WTC11 (cell line): ENCODE data around the gene MDK. TPM values are rescaled to one million over a fixed set of nuclear protein-coding genes. Genes with fewer than 3 reads are reported as not detected.
A peak's percentile ranks its signal among the peaks of the same experiment; 100 is the strongest.

Source experiments
- ATAC-seq: fragments of 200-7000 bp; cut with Tn5 transposase; 2 replicates; pipeline ENCODE4 v1.10.0; 2021; ENCODE audit warnings: mild to moderate bottlenecking, moderate library complexity
- CTCF ChIA-PET: fragments of 300-600 bp; sonication (Branson Sonifier 250); formaldehyde crosslinking; loops from one replicate; lab custom pipeline; 2021; ENCODE audit warnings: antibody characterized with exemption; lab: Charles Lee
- POLR2A ChIA-PET: fragments of 350-600 bp; sonication (Branson Sonifier 250); formaldehyde crosslinking; loops from one replicate; lab custom pipeline; 2021; ENCODE audit warnings: antibody characterized with exemption; lab: Charles Lee
- DNase-seq: peaks from one replicate; pipeline ENCODE4 v3.0.0; 2021; ENCODE audit warnings: low spot score
- H3K27ac Mint-ChIP-seq: 2 replicates; pipeline ENCODE4 v1.8.0; 2021; ENCODE audit warnings: mixed read lengths
- H3K27me3 Mint-ChIP-seq: 2 replicates; pipeline ENCODE4 v1.8.0; 2021; ENCODE audit warnings: low read depth, mild to moderate bottlenecking, moderate library complexity, mixed read lengths
- H3K36me3 Mint-ChIP-seq: 2 replicates; pipeline ENCODE4 v1.8.0; 2021; ENCODE audit warnings: mixed read lengths
- H3K4me1 Mint-ChIP-seq: 2 replicates; pipeline ENCODE4 v1.8.0; 2022; ENCODE audit warnings: mixed read lengths
- H3K4me3 Mint-ChIP-seq: 2 replicates; pipeline ENCODE4 v1.8.0; 2021; ENCODE audit warnings: mild to moderate bottlenecking, moderate library complexity, mixed read lengths
- H3K9me3 Mint-ChIP-seq: 2 replicates; pipeline ENCODE4 v1.8.0; 2021; ENCODE audit warnings: mixed read lengths
- ATF3 ChIP-seq: sonication (generic); formaldehyde crosslinking; conservative IDR thresholded peaks from 2 replicates; pipeline ENCODE4 v1.8.1; 2022; ENCODE audit warnings: mild to moderate bottlenecking, missing genetic modification reagents
- CREM ChIP-seq: sonication (generic); formaldehyde crosslinking; IDR thresholded peaks from 2 replicates; pipeline ENCODE4 v1.8.1; 2022; ENCODE audit warnings: mild to moderate bottlenecking, missing genetic modification reagents, moderate library complexity
- CTCF ChIP-seq: fragments of 200-600 bp; IDR thresholded peaks from 2 replicates; pipeline ENCODE4 v1.8.0; 2022; ENCODE audit warnings: antibody characterized with exemption
- E2F4 ChIP-seq: sonication (generic); formaldehyde crosslinking; IDR thresholded peaks from 2 replicates; pipeline ENCODE4 v1.8.1; 2022; ENCODE audit warnings: low read depth, mild to moderate bottlenecking, moderate library complexity, missing genetic modification reagents, borderline replicate concordance
- E2F5 ChIP-seq: sonication (generic); formaldehyde crosslinking; IDR thresholded peaks from 2 replicates; pipeline ENCODE4 v1.8.1; 2022; ENCODE audit warnings: mild to moderate bottlenecking, moderate library complexity, missing genetic modification reagents
- ESRRA ChIP-seq: sonication (generic); formaldehyde crosslinking; IDR thresholded peaks from 2 replicates; pipeline ENCODE4 v1.8.1; 2022; ENCODE audit warnings: mild to moderate bottlenecking, missing genetic modification reagents, borderline replicate concordance
- FOXP1 ChIP-seq: sonication (generic); formaldehyde crosslinking; IDR thresholded peaks from 2 replicates; pipeline ENCODE4 v1.8.0; 2022; ENCODE audit warnings: missing genetic modification reagents, mild to moderate bottlenecking, moderate library complexity, borderline replicate concordance
- IRF1 ChIP-seq: sonication (generic); formaldehyde crosslinking; IDR thresholded peaks from 2 replicates; pipeline ENCODE4 v1.8.0; 2023; ENCODE audit warnings: missing genetic modification reagents
- JUN ChIP-seq: sonication (generic); formaldehyde crosslinking; IDR thresholded peaks from 2 replicates; pipeline ENCODE4 v1.8.0; 2023; ENCODE audit warnings: mild to moderate bottlenecking, missing genetic modification reagents
- KAT7 ChIP-seq: sonication (generic); formaldehyde crosslinking; IDR thresholded peaks from 2 replicates; pipeline ENCODE4 v1.8.1; 2023; ENCODE audit warnings: missing genetic modification reagents, mild to moderate bottlenecking, borderline replicate concordance
- MAX ChIP-seq: sonication (generic); formaldehyde crosslinking; IDR thresholded peaks from 2 replicates; pipeline ENCODE4 v1.8.0; 2022; ENCODE audit warnings: mild to moderate bottlenecking, missing genetic modification reagents
- NFATC4 ChIP-seq: fragments of 250-450 bp; sonication (Bioruptor Pico); IDR thresholded peaks from 2 replicates; pipeline ENCODE4 v1.9.0; 2021; ENCODE audit warnings: mild to moderate bottlenecking
- NR1H2 ChIP-seq: sonication (generic); formaldehyde crosslinking; IDR thresholded peaks from 2 replicates; pipeline ENCODE4 v1.9.0; 2021; ENCODE audit warnings: mild to moderate bottlenecking, moderate library complexity, missing genetic modification reagents
- NR3C1 ChIP-seq: sonication (generic); formaldehyde crosslinking; conservative IDR thresholded peaks from 2 replicates; pipeline ENCODE4 v1.8.1; 2023; ENCODE audit warnings: low read depth, mild to moderate bottlenecking, missing genetic modification reagents
- PREB ChIP-seq: sonication (generic); formaldehyde crosslinking; IDR thresholded peaks from 2 replicates; pipeline ENCODE4 v1.8.1; 2022; ENCODE audit warnings: mild to moderate bottlenecking, missing genetic modification reagents, moderate library complexity, borderline replicate concordance
- SMAD4 ChIP-seq: sonication (generic); formaldehyde crosslinking; IDR thresholded peaks from 2 replicates; pipeline ENCODE4 v1.8.0; 2022; ENCODE audit warnings: mild to moderate bottlenecking, missing genetic modification reagents
- SOX15 ChIP-seq: fragments of 250-450 bp; sonication (Bioruptor Pico); IDR thresholded peaks from 2 replicates; pipeline ENCODE4 v1.9.0; 2021; ENCODE audit warnings: mild to moderate bottlenecking
- SP1 ChIP-seq: sonication (generic); formaldehyde crosslinking; conservative IDR thresholded peaks from 2 replicates; pipeline ENCODE4 v1.8.1; 2022; ENCODE audit warnings: missing genetic modification reagents
- USF2 ChIP-seq: sonication (generic); formaldehyde crosslinking; IDR thresholded peaks from 2 replicates; pipeline ENCODE4 v1.8.1; 2023; ENCODE audit warnings: mild to moderate bottlenecking, missing genetic modification reagents, moderate library complexity
- ZBTB43 ChIP-seq: sonication (generic); formaldehyde crosslinking; IDR thresholded peaks from 2 replicates; pipeline ENCODE4 v1.8.1; 2023; ENCODE audit warnings: mild to moderate bottlenecking, missing genetic modification reagents
- ZNF232 ChIP-seq: sonication (generic); formaldehyde crosslinking; IDR thresholded peaks from 2 replicates; pipeline ENCODE4 v1.8.0; 2022; ENCODE audit warnings: mild to moderate bottlenecking, missing genetic modification reagents
- ZNF416 ChIP-seq: fragments of 250-450 bp; sonication (Bioruptor Pico); IDR thresholded peaks from 2 replicates; pipeline ENCODE4 v1.9.0; 2021; ENCODE audit warnings: mild to moderate bottlenecking, inconsistent platforms
- total RNA-seq: library from RNA; stranded (reverse); gene quantifications from 3 replicates; pipeline ENCODE4 v1.2.3, GENCODE V29; 2021

MDK gene
- total RNA-seq, 1 experiment from 2014 or later: 560 TPM

- Mint-ChIP-seq H3K36me3 (no peaks in the 10 kb centered on the region), H3K4me3 (peak within 1 kb of the TSS; percentile 77), H3K4me1 (peaks cover 86% of the 10 kb centered on the region), H3K27ac (no peak within 1 kb of the TSS; the same call in 1 of the 2 replicates), H3K9me3 (no peaks in the 10 kb centered on the region), H3K27me3 (peaks cover 11% of the 10 kb centered on the region)
- TF ChIP-seq NR1H2 (CRISPR knock-in tag): no peak
- TF ChIP-seq MAX (CRISPR knock-in tag): no peak
- TF ChIP-seq E2F5 (CRISPR knock-in tag): no peak
- peak; percentile 98 for TF ChIP-seq SP1 (CRISPR knock-in tag)
- TF ChIP-seq CTCF: peak; percentile 80
- peak; percentile 67; the same call in 1 of the 2 replicates for TF ChIP-seq KAT7
- peak; percentile 48; the same call in 1 of the 2 replicates for TF ChIP-seq CREM (CRISPR knock-in tag)
- no peak for TF ChIP-seq PREB (CRISPR knock-in tag)
- 0 out of 2 replicates have a peak, but pooled peaks have one; percentile 45 for TF ChIP-seq FOXP1 (CRISPR knock-in tag)
- TF ChIP-seq NFATC4 (CRISPR knock-in tag): no peak
- no peak for TF ChIP-seq ZBTB43 (CRISPR knock-in tag)
- no peak for TF ChIP-seq SMAD4 (CRISPR knock-in tag)
- TF ChIP-seq ZNF232: 0 out of 2 replicates have a peak, but pooled peaks have one; percentile 30
- no peak for TF ChIP-seq ATF3 (CRISPR knock-in tag)
- ChIA-PET POLR2A (interaction anchor here (0.5 to 2.7 kb wide), 4 partner anchors 8 to 104 kb away, joined by 3 to 6 read pairs (median 4); no protein-coding TSS in a partner anchor), CTCF (interaction anchor here (0.6 to 6.6 kb wide), 16 partner anchors 8 to 247 kb away, joined by 3 to 43 read pairs (median 4); partner anchors contain the start of gene AMBRA1)
- ATAC-seq (peak; percentile 77), DNase-seq (peak; percentile 81)
Observed at GRCh38 chr11:46346886-46347636, 34.4 kb upstream of the MDK start, which contains the start of gene DGKZ. DGKZ (plus strand) TSS chr11:46347463; CDS start chr11:46347660, 197 bp downstream.

GRCh38 chr11:46347637-46348311 lies 33.7 kb upstream of the MDK start:
- H3K4me1 Mint-ChIP-seq: peaks cover 83% of the 10 kb centered on the region
- no peak for DNase-seq
- no peaks in the 10 kb centered on the region for H3K9me3 Mint-ChIP-seq
- ATAC-seq: no peak
- H3K4me3 Mint-ChIP-seq: peak overlapping the region; percentile 77
- ChIA-PET POLR2A (interaction anchor here (1.0 kb wide), 1 partner anchor 52 kb away, joined by 3 read pairs; no protein-coding TSS in a partner anchor), CTCF (interaction anchor here (0.6 to 8.8 kb wide), 15 partner anchors 8 to 246 kb away, joined by 3 to 231 read pairs (median 6); partner anchors contain the start of gene AMBRA1)
- no peaks in the 10 kb centered on the region for H3K36me3 Mint-ChIP-seq
- H3K27me3 Mint-ChIP-seq: peaks cover 11% of the 10 kb centered on the region
- no peak overlapping the region for H3K27ac Mint-ChIP-seq
- no peak for TF ChIP-seq ZNF416
- TF ChIP-seq ESRRA (CRISPR knock-in tag): 0 out of 2 replicates have a peak, but pooled peaks have one; percentile 9
- 0 out of 2 replicates have a peak, but pooled peaks have one; percentile 22 for TF ChIP-seq IRF1 (CRISPR knock-in tag)
- TF ChIP-seq NR3C1 (CRISPR knock-in tag): no peak
- TF ChIP-seq PREB (CRISPR knock-in tag): no peak
- TF ChIP-seq JUN (CRISPR knock-in tag): 0 out of 2 replicates have a peak, but pooled peaks have one; percentile 34
- TF ChIP-seq SOX15 (CRISPR knock-in tag): no peak
- TF ChIP-seq E2F4 (CRISPR knock-in tag): no peak
- TF ChIP-seq USF2: no peak
